Measurements from ENCODE around the gene ESPL1. TPM values are rescaled to one million over a fixed set of nuclear protein-coding genes. Genes with fewer than 3 reads are reported as not detected.
"Not testable (repeated sequence)": the region's sequence is repeated elsewhere in the genome, so short reads cannot be mapped to it uniquely, and the experiment has no call there.

Gene ESPL1
- total and polyA plus RNA-seq, 7 donors, result under 0.01 to 7.6 (median 1.9) TPM

- intact Hi-C loops (cut with DNase I), result loop anchor here (2.0 kb wide), 1 partner anchor 74 kb away; no protein-coding TSS in a partner anchor
- Histone ChIP-seq H3K9me3 (no peaks in the 10 kb centered on the region), H3K4me3 (peak within 1 kb of the TSS; percentile 60 to 86 (median 75)), H3K27ac (peak within 1 kb of the TSS; percentile 79 to 90 (median 84)), H3K4me1 (peaks cover 0 to 42% (median 38%) of the 10 kb centered on the region in 4 donors), H3K36me3 (peaks cover 0 to 22% (median 4%) of the 10 kb centered on the region in 4 donors), H3K27me3 (no peaks in the 10 kb centered on the region)
- TF ChIP-seq EP300 (IDR thresholded peaks at IDR 0.05), result no peak
- peak in 2 of 4 experiments; percentile 15 to 27 for TF ChIP-seq CTCF (IDR thresholded peaks at IDR 0.05)
- TF ChIP-seq POLR2AphosphoS5 (IDR thresholded peaks at IDR 0.05), result peak; percentile 51 to 85 (median 82)
- peak; percentile 59 to 65 for TF ChIP-seq POLR2A (IDR thresholded peaks at IDR 0.05)
- WGBS, 2 donors, result 2% methylated on average over 42 of the region's 42 CpGs
- DNase-seq, result peak; percentile 95
Observed at GRCh38 chr12:53295070-53295890, 27.2 kb downstream of the ESPL1 start, which contains the start of gene PFDN5. PFDN5 (plus strand) TSS chr12:53295542; CDS start chr12:53295568, 26 bp downstream.

- Histone ChIP-seq H3K4me1 (peaks cover 0 to 48% (median 44%) of the 10 kb centered on the region in 4 donors), H3K27me3 (no peaks in the 10 kb centered on the region), H3K4me3 (peak overlapping the region; percentile 60 to 86 (median 75)), H3K27ac (peak overlapping the region; percentile 79 to 90 (median 84)), H3K9me3 (no peaks in the 10 kb centered on the region), H3K36me3 (peaks cover 0 to 22% (median 4%) of the 10 kb centered on the region in 4 donors)
- intact Hi-C loops (cut with DNase I), result loop anchor here (2.0 kb wide), 2 partner anchors 25 to 75 kb away; partner anchors contain the start of gene AAAS
- DNase-seq, result no peak
- 3 to 7% methylated on average over 12 of the region's 12 CpGs for WGBS, 2 donors
- TF ChIP-seq CTCF (IDR thresholded peaks at IDR 0.05) (no peak), POLR2AphosphoS5 (IDR thresholded peaks at IDR 0.05) (no peak), POLR2A (IDR thresholded peaks at IDR 0.05) (no peak), EP300 (IDR thresholded peaks at IDR 0.05) (no peak)
Observed at GRCh38 chr12:53295891-53296219, 27.8 kb downstream of the ESPL1 start.

DNA sequence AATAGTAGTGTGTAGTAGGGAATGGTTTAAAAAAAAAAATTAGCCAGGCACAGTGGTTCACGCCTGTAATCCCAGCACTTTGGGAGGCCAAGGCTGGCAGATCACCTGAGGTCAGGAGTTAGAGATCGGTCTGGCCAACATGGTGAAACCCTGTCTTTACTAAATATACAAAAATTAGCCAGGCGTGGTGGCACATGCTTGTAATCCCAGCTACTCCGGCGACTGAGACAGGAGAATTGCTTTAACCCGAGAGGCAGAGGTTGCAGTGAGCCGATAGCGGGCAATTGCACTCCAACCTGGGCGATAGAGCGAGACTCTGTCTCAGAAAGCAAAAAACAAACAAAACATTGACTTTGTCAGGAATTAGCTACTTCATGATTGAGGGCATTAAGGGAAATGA, 29.0 kb downstream of the ESPL1 start:
- H3K27me3 ChIP-seq, H3K4me3 ChIP-seq, DNase-seq, H3K9me3 ChIP-seq: not testable (repeated sequence)
- intact Hi-C loops (cut with DNase I), result loop anchor here (2.0 kb wide), 1 partner anchor 24 kb away; the partner anchor contains the start of gene AAAS
- WGBS, 2 donors, result 94 to 97% methylated on average over 10 of the region's 10 CpGs
- Histone ChIP-seq H3K36me3 (peaks cover 0 to 31% (median 4%) of the 10 kb centered on the region in 4 donors), H3K4me1 (peaks cover 0 to 54% (median 52%) of the 10 kb centered on the region in 4 donors), H3K27ac (peak overlapping the region in 1 of 4 donors; percentile 90)

- DNase-seq, result no peak
- TF ChIP-seq EP300 (IDR thresholded peaks at IDR 0.05) (no peak), POLR2A (IDR thresholded peaks at IDR 0.05) (no peak), POLR2AphosphoS5 (IDR thresholded peaks at IDR 0.05) (no peak), CTCF (IDR thresholded peaks at IDR 0.05) (no peak)
- H3K27ac ChIP-seq, result peak overlapping the region; percentile 75 to 80 (median 78)
- peaks cover 0 to 42% (median 10%) of the 10 kb centered on the region in 4 donors for H3K36me3 ChIP-seq
- intact Hi-C loops (cut with DNase I), result no loop called here
- WGBS, 2 donors, result 61 to 68% methylated on average over 5 of the region's 5 CpGs
- H3K9me3 ChIP-seq, result no peaks in the 10 kb centered on the region
- no peaks in the 10 kb centered on the region for H3K27me3 ChIP-seq
- H3K4me3 ChIP-seq, result no peak overlapping the region
- H3K4me1 ChIP-seq, result peaks cover 0 to 64% (median 58%) of the 10 kb centered on the region in 4 donors
Observed at GRCh38 chr12:53298164-53298563, 30.1 kb downstream of the ESPL1 start.

DNA sequence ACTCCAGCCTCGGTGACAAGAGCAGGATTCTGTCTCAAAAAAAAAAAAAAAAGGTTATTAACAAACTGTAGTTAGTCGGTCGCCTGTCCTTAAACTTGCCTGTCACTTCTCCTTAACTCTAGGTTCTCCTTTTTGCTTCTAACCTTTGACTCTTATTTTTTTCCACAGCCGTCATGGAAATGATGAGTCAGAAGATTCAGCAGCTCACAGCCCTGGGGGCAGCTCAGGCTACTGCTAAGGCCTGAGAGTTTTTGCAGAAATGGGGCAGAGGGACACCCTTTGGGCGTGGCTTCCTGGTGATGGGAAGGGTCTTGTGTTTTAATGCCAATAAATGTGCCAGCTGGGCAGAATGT, 31.0 kb downstream of the ESPL1 start:
- H3K36me3 ChIP-seq, result peaks cover 0 to 48% (median 11%) of the 10 kb centered on the region in 4 donors
- H3K4me1 ChIP-seq, result peaks cover 0 to 64% (median 58%) of the 10 kb centered on the region in 4 donors
- H3K27ac ChIP-seq, result peak overlapping the region; percentile 75 to 80 (median 78)
- no peak for DNase-seq
- no peaks in the 10 kb centered on the region for H3K9me3 ChIP-seq
- H3K4me3 ChIP-seq, result peak overlapping the region in 3 of 4 donors; percentile 70 to 79 (median 73)
- intact Hi-C loops (cut with DNase I), result no loop called here
- 60 to 61% methylated on average over 5 of the region's 5 CpGs for WGBS, 2 donors
- TF ChIP-seq CTCF (IDR thresholded peaks at IDR 0.05) (no peak), POLR2AphosphoS5 (IDR thresholded peaks at IDR 0.05) (peak in 1 of 4 donors; percentile 5), POLR2A (IDR thresholded peaks at IDR 0.05) (no peak), EP300 (IDR thresholded peaks at IDR 0.05) (no peak)
- no peaks in the 10 kb centered on the region for H3K27me3 ChIP-seq

All from sigmoid colon (tissue), 7 donors.